ELF-1 (cell line): Measurements from ENCODE around the gene EREG.
"Not testable (repeated sequence)": the region's sequence is repeated elsewhere in the genome, so short reads cannot be mapped to it uniquely, and the experiment has no call there.

Experiments
- DNase-seq: peaks from one replicate; pipeline ENCODE4 v3.0.0-alpha.2; 2016; ENCODE audit warnings: low read depth, low spot score

Gene EREG, protein sequence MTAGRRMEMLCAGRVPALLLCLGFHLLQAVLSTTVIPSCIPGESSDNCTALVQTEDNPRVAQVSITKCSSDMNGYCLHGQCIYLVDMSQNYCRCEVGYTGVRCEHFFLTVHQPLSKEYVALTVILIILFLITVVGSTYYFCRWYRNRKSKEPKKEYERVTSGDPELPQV

GRCh38 chr4:74364652-74365491 lies at the start of gene EREG:
TSS of gene EREG (plus strand) at chr4:74365145. CDS start at chr4:74365309, 164 bp downstream.
- DNase-seq: peak; percentile 59

GRCh38 chr4:74315376-74315775 lies 49.6 kb upstream of the EREG start:
- DNase-seq: no peak

GRCh38 chr4:74316397-74316796 lies 48.5 kb upstream of the EREG start:
- DNase-seq: no peak

DNA sequence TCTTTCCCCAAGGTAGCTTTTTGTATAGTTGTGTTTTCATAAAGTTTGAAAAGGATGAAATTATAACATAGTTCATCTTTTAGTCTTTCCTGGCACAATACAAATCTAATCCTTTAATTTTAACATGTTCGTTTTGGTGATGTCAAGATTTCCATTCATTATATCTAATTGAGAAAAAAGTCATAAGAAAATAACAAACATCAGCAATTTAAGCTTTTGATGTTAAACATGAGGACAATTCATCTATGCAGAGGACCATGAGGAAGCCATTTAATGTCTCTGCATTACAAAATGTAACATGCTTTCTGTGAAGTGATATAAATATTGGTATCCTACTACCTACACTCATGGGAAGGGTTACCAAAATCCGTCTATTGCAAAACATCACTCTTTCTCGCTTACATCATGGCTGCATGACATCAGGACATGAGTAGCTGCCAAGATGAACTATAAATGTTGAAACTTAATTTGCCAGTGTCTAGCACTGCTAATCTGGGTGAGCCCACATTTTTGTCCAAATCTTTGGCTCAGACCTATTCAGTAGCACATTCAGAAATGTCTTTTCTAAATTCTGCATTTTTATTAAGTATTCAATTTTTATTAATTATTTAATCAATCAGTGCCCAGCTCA lies 47.2 kb upstream of the EREG start:
- DNase-seq: no peak

DNA sequence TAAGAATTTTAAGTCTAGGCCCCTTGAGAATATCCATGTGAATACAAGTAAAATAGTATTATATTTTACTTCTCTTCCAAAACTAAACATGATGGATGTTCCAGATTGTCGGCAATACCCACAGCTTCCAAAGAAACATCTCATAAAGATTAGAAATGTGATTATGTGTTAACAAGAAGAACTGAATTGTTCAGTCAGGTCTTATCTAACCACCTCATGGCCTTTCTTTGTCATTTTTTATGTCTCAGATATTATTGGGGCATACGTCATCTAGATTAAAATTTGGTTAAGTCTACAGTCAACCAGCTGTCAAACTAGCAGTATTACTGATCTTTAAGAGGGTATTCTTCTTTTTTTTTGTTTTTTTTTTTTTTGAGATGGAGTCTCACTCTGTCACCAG lies 46.7 kb upstream of the EREG start:
- no peak for DNase-seq

DNA sequence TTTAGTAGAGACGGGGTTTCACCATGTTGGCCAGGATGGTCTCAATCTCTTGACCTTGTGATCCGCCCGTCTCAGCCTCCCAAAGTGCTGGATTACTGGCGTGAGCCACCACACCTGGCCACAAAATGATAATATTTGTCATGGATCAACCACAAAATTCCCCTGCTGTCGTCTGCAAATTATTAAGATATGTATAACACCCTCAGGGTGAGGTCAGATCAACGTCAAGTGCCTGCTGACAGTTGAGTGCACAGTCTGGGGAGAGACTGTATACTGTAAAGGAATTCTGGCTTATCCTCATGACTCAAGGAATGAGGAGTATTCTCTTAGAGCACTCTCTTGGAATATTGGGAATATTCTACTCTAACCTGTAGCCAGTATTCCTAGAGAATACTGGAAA lies 45.5 kb upstream of the EREG start:
- no peak for DNase-seq

DNA sequence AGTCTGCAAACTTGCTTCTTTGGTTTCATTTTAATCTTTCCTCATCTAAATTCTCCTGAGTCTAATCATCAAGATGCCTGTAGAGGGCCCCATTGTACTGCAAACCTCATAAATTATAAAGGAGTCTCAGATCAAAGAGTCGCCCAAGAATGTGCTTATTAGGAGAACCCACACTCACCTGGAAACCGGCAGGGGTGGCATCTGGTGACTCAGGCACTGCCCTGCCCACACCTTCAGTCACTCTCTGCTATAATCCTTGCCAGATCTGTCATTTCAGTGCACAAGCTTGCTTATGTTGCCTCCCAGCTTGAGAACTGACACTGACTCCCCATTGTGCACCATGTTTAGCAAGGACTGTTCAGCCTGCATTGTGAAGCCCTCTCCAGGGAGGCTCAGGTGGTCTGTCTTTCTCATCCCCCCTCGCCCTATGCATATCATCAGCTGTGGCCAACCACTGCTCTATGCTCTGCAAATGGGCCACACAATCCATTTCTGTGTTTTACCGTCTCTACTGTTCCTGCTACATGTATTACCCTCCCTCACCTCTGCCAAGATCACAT lies 44.3 kb upstream of the EREG start:
- peak; percentile 25 for DNase-seq

GRCh38 chr4:74322301-74322700 lies 42.6 kb upstream of the EREG start:
- DNase-seq: no peak

DNA sequence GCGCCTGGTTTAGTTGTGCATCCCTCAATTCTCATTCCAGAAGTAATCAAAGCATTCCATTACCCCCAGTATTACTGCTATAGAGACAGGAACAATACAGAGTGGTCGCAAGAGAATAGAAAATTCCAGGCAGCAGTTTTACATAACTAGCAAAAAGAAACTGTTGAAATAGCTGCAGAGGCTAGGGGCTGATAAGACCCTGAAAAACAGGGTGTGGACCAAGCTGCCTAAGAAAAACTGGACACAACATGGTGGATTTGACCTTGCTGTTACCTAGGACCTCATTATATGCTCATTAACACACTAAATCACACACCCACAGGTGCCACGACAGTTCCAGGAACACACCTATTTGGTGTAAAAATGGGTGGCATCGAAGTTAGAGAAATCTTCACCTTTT lies 41.3 kb upstream of the EREG start:
- no peak for DNase-seq

GRCh38 chr4:74324262-74324661 lies 40.7 kb upstream of the EREG start:
- DNase-seq: no peak

DNA sequence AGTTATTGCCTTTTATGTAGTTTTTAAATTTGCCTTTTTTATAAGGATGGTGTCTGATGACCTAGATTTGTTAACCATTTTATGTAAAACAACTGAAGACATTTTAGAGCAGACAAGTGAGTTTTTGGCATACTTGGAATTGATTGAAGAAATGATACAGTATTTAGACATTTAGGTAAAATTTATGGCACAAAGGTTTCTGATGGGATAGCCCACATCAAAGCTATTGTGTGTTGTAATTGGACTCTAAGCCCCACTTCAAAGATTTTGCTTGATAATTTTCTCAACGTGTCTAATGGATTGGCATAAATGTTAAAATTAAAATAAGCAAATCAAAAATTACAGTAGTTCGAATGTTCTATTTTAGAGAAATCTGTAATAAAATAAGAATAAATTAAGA lies 39.1 kb upstream of the EREG start:
- DNase-seq: no peak

- no peak for DNase-seq
Observed at GRCh38 chr4:74327762-74328161, 37.2 kb upstream of the EREG start.

DNA sequence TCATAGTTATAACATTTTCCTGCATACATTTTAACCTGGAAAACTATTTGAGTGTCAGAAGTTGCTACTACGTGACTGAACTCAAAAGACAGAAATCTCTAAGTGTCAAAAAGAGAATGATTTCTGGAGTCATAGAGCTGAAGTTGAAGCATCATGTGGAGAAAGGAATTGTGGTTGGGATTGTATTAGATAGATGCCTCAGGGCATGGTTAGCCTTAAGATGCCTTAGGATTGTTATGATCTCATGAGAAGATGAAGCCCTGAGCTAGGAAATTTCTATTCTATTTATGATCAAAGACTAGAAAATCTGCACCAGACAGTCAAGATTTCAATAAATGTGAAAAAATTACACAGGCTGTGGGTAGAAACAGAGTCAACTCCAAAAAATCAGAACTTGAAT lies 36.4 kb upstream of the EREG start:
- no peak for DNase-seq

- no peak for DNase-seq
Observed at GRCh38 chr4:74329307-74329706, 35.6 kb upstream of the EREG start.

- DNase-seq: no peak
Observed at GRCh38 chr4:74330295-74330750, 34.6 kb upstream of the EREG start.

GRCh38 chr4:74331252-74331651 lies 33.7 kb upstream of the EREG start:
- no peak for DNase-seq

DNA sequence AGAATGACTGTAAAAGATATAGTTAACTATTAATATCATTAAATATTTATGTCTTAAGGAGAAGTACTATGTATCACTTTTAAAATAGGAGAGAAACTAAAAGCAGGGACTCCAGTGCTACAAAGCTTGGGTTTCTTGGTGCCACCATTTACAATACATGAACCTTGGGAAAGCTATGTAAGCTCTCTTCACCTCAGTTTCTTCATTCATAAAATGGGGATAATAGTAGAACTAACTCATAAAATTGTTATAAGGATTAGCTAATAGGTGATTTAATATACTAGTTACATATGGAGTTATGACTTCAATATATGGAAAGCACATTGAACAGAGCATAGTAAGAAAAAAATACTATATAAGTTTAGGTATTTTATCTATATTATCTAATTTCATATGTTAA lies 33.0 kb upstream of the EREG start:
- no peak for DNase-seq

DNA sequence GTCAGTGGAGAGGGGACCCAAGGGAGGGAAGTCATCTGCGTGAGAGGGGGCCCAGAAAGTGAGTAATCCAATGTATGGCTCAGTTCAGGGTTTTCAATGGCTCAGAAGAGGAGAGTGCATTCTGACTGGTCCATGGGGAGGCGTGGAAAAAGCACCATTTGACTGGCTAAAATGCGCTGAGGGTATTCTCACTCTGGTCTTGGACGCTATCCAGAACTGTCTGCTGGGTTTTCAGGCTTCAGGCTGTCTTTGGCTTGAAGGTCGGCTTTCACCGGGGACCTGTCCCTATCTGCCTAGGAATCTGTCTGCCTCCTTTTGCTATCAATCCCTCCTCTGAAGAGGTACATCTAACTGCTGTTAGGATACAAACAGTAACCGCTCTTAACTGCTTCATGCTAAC lies 30.3 kb upstream of the EREG start:
- DNase-seq: no peak

DNA sequence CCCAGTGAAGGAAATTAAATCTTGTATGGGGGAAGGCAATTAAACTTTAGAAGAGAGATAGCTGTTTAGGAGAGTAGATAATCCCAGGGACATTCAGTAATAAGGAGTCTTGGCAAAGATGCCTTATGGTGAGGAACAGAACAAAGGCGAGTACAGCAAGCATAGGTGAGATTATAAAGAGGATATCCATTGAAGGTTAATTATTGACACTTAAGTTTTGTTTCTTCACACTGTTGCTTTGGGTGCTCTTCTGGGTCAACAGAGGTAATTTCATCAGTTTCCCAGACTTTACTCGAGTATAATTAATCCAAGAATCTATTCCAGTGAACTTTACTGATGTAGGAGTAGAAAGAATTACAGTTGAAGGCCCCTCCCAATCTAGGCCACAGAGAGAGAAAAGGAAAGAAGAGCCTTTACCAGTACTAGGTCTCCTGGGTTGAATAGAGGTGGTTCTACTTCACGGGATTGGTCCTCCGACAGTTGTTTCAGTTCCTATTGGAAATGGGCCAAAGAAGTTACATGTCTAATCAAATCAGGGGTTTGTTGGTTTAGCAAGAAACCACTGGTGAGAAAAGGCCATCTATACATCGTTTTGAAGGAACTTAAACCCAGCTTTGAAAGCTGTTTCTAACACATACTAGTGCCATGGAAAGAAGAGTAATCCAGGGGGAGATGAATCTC lies 29.5 kb upstream of the EREG start:
- no peak for DNase-seq

DNA sequence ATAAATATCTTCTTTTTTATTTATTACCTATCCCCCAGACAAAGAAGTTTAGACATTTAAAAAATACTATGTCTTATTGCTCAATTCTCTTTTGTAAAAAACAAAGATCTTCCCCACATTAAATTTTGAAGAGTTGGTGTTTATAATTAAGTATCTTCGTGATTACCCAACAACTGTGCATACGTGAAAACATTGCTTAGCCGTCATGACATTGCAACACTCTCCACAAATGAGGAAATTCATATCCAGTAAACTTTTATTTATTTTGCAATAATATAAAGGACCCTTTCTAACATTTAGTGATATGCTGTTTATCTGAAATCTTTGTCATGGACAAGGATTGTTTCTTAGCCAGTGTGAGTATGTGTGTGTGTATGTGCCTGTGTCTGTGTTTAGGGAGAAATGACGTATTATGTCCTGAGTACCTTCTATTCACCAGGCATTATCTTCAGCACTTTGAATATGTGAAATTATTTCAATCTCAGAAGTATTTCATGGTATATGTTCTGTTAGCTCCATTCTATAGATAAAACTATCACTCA lies 26.1 kb upstream of the EREG start:
- no peak for DNase-seq

GRCh38 chr4:74339501-74339900 lies 25.4 kb upstream of the EREG start:
- no peak for DNase-seq

DNA sequence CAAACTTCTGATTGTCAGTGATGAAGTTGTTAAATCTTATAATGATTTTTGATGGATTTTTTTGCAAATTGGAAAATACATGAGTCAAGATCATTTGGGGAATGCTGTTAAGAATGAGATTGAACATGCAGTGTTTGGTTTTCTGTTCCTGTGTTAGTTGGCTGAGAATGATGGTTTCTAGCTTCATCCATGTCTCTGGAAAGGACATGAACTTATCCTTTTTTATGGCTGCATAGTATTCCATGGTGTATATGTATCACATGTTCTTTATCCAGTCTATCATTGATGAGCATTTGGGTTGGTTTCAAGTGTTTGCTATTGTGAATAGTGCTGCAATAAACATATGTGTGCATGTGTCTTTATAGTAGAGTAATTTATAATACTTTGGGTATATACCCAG lies 24.5 kb upstream of the EREG start:
- DNase-seq: not testable (repeated sequence)
